NCI-H146 treated with DMSO at 0.1 percent for 48 hours (cell line): Measurements from ENCODE around the gene ZNF683.
"Not testable (repeated sequence)": the region's sequence is repeated elsewhere in the genome, so short reads cannot be mapped to it uniquely, and the experiment has no call there.

Source experiments
- DNase-seq: peaks from one replicate; lab custom pipeline; 2025; ENCODE audit not compliant: unreplicated experiment; lab: John Stamatoyannopoulos, UW

The ZNF683 gene

DNA sequence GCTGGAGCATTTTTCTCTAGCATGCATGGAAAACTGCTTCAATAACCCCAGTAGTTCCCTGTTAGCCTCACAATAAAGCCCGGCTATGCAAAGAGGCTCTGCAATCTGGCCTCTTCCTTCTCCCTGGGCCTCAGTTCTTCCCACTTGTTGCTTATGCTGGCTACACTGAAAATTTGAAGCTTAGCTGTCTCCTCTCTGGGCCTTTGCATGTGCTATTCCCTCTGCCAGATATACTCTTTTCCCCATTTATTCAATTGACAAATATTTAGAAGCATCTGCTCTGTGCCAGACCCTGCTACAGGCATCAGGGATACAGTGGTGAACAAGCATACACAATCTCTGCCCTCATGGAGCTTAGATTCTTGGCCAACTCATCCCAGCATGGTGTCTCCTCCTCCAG, 33.9 kb downstream of the ZNF683 start:
- DNase-seq: no peak

DNA sequence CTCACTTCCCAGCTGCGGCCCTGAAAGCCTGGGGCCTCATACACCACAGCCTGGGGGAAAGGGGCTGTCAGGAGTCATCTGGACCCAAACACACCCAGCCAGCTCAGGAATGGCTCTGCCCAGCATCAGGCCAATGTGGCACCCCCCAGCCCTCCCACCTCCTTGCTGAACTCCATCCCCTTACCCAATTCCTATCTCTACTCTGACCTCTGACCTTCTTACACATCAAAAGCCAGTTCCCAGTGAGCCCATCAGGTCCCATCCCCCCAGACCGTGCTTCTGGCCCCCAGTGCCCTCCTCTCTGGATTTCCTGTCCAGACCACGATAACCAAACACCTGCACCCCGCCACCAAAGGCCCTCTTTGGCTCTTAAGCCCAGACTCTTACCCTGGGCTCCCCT, 34.9 kb downstream of the ZNF683 start:
- no peak for DNase-seq

DNA sequence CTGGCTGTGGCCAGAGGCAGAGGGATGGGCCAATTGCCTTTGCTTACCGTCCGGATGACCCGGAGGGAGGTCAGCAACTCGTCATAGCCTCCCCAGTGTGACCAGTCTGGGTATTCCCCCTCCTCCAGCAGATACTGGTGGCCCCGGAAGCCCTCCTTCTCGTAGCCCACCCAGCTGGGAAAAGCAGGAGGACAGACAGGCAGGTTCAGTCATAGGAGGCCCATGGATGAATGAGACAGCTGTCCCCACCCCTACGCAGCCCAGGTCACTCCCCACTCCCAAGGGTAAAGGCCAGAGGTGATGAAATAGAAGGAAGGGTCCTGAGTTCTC, 35.4 kb downstream of the ZNF683 start:
- no peak for DNase-seq

DNA sequence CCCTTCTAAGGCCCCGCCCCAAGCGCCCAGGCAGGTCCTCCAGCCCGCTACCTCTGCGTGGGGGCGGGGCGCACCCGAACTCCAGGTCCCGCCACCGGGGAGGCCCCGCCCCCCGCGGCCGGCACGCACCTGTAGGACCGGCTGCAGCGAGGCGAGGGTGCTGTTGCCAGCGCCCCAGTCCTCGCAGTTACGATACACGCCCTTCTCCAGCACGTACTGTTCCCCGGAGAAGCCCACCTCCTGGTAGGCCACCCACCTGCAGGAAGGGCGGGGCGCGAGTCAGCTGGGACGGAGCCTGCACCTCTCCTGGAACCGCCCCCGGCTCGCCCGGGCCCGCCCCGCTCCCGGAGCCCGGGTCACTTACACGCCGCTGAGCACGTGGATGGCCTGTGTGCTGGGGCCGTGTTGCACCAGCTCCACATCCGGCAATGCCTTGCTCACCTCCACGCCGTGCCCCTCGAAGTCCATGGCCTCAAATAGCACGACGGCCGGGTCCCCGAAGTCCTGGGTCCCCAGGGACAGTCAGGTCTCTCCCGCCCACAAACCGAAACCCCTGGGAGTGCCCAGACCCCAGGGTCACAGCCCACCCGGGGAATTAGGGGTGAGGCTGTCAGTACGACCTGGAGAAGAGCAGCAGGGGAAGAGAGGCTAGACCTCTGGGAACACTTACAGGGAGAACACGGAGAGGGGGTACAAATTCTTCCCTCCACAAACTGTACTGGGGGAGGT, 35.9 kb downstream of the ZNF683 start:
- DNase-seq: peak; percentile 71

DNA sequence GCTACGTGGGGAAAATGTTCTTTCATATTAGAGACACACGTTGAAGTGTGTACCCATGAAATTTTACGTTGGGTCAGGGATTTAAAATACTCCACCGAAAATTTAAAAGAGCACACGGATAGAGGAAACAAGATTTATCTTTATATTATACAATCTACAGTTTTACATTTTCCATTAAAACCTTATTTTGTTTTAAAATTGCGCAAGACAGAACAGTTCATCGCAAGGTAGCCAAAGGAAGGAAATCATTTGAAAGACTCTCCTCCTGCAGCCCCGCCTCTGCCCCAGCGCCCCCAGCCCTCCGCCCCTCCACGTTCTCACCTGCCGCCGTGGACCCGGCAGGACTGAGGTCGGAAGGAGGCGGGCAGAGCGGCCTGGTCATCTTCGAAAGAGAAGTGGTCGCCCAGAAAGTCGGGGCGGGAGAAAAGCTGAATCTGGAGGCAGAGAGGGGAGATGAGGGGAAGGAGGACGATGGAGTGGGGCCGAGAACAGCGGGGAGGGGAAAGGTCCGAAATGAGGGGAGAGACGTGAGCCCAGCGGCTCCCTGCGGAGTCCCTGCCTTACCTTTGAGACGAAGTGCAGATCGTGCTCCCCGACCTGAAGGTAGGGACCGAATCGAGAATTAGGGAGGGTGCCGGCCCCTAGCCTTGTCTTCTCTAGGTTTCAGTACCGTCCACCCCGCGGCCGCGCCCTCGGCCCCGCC, 36.6 kb downstream of the ZNF683 start:
- DNase-seq: peak; percentile 33

DNA sequence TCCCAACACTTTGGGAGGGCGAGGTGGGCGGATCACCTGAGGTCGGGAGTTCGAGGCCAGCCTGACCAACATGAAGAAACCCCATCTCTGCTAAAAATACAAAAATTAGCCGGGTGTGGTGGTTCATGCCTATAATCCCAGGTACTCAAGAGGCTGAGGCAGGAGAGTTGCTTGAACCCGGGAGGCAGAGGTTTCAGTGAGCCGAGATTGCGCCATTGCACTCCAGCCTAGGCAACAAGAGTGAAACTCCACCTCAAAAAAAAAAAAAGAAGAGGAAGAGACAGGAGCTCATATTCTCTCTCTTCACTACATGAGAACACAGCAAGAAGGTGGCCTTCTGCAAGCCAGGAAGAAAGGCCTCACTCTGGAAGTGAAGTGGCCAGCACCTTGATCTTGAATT, 39.2 kb downstream of the ZNF683 start:
- not testable (repeated sequence) for DNase-seq

DNA sequence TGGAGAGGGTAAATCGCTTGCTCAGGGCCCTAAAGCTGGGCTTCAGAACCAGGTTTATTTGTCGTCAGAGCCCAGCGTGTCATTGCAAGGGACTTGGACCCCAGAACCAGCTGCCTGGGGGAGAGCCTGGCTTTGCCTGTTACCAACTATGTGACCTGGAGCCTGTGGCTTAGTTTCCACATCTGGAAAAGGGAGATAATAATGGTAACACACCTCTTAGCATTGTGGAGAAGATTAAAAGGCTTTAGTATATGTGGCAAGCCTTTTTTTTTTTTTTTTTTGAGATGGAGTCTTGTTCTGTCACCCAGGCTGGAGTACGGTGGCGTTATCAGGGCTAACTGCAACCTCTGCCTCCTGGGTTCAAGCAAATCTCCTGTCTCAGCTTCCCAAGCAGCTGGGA, 42.3 kb downstream of the ZNF683 start:
- DNase-seq: no peak

DNA sequence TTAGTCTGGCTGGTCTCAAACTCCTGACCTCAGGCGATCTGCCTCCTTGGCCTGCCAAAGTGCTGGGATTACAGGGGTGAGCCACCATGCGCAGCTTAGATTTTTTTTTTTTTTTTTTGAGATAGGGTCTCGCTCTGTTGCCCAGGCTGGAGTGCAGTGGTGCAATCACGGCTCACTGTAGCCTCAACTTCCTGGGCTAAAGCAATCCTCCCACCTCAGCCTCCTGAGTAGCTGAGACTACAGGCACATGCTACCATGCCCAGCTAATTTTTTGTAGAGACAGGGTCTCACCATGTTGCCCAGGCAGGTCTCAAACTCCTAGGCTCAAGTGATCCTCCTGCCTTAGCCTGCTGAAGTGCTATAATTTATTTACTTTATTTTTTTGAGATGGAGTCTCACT, 43.2 kb downstream of the ZNF683 start:
- DNase-seq: not testable (repeated sequence)

DNA sequence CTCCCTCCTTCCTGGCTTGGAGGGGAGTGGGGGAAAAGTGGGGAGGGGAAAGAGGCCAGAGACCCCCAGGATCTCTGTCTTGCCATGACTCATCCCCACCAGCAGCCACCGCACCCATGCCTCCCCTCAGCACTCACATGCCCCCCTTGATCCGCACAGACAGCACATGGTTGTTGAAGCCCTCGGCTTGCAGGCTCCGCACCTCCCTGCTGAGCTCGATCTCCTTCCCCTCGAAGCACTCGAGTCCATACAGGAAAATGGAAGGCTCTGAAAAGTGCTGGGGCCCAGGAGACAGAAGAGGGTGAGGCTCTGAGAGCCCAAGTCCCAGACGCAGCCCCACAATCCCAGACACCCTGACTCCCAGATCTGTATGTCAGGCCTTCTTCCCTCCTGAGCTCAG, 44.0 kb downstream of the ZNF683 start:
- no peak for DNase-seq

DNA sequence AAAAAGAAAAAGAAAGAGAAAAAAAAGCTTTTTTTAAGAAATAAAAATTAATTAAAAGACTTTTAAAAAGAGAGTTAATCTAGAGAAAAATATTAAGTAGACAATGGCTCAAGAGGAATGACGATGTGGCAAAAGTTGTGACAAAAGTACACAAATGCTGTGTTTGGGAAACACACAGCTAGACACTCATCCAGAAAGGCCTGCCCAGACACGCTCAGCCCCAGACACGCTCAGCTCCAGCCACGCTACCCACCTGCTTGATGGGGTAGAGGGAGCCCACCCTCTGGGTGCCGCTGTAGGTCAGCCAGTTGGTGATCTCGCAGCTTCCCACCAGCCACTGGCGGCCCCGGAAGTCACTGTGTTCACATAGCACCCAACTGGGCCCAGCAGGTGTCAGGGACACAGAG, 44.6 kb downstream of the ZNF683 start:
- DNase-seq: peak; percentile 59

DNA sequence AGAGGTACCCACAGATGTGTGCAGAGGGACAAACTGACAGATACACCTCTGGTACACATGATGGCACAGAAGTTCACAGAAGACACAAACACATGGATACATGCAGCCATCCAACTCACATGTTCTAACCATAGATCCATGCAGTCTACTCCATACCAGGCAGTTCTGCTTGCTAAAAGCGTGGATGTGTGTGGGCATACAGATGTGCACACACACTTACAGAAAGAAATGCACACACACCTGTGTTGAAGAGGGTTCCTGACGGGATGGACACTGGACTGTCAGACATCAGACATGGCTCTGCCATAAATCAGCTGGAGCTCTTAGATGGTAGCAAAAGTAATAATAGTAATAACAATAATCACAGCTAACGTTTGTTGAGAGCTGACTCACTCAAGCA, 48.0 kb downstream of the ZNF683 start:
- no peak for DNase-seq

DNA sequence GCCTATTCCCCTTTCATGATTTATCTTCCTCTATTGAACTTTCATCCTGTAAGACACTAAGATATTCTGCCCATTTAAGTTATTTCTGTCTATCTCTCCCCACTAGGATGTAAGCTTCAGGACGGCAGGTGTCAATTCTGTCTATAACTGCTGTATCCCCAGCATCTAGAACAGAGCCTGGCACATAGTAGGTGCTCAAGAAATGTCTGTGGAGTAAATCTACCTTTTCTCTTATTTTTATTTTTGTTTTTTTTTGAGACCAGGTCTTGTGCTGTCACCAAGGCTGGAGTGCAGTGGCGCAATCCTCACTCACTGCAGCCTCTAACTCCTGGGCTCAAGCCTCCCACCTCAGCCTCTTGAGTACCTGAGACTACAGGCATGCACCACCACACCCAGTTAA, 49.2 kb downstream of the ZNF683 start:
- no peak for DNase-seq

DNA sequence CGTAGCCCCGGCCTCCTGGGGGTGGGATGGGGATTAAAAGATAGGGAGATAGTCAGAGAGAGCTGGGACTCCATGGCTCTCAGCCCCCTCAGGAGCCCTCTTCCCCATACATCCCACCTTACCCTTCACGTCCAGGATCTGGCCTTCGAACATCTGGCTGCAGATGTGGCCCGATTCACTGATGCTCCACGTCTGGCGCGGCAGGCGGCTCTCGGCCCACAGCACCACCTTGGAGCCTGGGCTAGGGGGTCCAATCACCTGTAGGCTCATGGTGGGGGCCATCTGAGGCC, 50.6 kb downstream of the ZNF683 start:
- no peak for DNase-seq

DNA sequence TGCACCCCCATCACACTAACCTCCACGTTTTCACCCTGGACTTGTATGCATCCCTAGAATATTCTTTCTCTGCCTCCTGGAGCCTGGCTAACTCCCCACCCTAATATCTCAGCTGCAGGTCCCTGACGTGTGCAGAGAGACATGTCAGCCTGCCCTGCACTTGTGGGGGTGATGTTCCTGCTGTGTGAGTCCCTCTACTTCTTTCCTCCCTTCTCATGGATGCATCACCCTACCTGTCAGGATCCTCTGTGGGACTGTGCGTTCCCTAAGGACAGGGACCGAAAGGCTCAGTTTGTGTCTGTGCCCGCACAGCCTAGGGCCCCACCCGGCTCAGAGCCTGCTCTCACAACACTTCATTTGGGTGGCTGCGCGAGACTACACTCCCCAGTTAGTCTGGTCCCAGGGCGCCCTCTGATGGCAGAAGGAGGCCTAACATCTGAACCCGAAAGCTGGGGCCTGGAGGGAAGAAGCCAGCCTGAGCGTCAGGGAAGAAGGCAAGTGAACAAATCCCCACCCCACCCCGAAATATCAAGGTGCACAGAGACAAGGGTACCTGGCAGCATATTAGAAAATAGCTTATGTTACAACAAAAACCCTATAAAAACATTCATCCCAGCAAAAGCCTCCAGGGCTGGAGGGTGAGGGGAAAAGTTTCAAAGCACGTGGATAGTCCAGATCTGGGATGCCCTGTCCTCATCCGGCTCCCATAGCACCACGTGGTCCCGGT, 51.1 kb downstream of the ZNF683 start:
- no peak for DNase-seq

DNA sequence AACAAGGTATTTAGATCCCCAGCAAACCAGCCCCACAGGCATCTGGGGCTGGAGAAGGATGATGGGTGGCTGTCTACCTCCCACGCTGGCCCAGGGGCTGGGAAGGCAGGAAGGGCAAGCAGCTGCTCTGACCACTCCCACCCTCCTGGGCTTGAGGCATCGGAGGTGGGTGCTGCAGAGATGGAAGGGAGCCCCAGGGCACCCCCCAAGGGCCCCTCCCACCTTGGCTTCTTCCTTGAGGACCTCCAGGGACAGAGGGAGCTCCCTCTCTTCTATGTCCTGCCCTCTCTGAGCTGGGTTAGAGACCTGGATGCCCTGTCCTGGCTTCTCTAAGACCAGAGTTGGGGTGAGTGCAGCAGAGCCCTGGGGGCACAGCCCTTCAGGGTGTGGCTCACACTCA, 51.7 kb downstream of the ZNF683 start:
- no peak for DNase-seq

DNA sequence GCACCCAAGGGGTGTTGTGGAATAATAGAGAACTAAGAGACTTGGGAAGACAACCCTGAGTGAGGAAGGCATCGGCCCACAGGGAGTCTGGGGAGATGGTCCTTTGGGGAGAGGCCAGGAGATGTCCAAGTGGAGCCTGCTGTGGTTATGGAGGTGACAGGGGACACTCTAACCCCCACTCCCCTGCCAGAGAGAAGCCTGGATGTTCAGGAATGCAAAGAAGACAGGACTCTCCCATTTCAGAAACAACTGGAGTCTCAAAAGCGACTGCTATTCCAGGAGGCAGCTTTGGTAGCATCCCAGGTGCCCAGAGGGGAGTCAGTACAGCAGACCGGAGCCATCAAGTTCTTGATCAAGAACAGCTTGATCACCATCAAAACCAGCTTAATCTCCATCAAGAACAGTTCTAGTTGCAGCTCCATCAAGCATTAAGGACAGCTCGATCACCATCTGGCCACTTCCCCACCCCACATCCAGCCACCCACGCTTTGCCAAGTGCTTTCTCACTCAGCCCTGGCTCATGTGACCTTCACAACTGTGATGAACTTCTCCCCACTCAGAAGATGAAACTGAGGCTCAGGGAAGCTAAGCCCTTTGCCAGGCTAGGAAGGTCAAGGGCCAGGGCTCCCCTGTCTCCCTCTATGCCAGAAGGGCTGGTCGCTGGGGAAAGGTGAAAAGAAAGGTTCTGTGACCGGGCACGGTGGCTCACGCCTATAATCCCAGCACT, 54.0 kb downstream of the ZNF683 start:
- DNase-seq: no peak

DNA sequence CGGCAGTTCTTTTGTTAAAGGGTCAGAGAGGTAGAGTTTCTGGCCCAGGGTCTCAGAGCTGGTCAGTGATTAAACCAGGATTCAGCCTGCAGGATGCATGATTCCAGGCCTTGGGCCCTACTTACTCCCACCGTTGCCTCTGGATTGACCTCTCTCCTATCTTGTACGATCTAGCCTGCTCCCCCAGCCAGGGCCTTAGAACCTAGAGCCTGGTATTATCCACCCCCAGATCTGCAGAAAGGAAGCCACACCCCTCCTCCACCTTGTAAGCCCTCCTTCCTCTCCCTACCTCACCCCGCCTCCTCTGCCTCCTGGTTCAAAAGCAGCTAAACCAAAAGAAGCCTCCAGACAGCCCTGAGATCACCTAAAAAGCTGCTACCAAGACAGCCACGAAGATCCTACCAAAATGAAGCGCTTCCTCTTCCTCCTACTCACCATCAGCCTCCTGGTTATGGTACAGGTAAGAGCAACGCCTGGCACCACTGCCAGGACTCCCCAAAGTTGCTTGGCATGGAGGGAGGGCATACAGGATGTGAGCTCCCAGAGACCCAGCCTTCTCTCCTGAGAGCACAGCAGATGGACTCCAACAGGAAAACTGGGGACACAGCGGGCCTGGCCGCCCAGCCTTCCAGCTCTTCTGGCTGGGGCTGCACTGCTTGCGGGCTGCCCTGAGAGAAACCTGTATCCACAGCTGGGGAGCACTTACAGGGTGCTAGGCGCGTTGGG, 54.8 kb downstream of the ZNF683 start, which contains the start of gene CD52:
CD52 (plus strand) TSS at position 347 of the 726 bp plus-strand sequence; CDS start at position 407, 60 bp downstream.
- DNase-seq: no peak

DNA sequence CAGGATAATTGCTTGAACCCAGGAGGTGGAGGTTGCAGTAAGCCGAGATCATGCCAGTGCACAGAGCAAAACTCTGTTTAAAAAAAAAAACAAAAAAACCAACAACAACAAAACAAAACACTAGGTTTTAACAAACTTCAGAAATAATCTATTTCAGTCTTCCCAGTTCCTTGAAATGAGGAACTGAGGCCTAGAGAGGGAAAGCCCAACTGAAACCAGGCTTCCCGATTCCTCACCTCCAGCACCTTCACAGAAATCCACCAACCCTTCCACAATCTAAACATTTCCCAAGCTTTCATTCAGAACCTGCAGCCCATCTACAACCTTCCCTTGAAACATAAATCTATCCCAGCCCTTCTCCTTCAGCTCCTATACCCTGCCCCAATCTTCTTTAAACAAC, 55.4 kb downstream of the ZNF683 start:
- no peak for DNase-seq

DNA sequence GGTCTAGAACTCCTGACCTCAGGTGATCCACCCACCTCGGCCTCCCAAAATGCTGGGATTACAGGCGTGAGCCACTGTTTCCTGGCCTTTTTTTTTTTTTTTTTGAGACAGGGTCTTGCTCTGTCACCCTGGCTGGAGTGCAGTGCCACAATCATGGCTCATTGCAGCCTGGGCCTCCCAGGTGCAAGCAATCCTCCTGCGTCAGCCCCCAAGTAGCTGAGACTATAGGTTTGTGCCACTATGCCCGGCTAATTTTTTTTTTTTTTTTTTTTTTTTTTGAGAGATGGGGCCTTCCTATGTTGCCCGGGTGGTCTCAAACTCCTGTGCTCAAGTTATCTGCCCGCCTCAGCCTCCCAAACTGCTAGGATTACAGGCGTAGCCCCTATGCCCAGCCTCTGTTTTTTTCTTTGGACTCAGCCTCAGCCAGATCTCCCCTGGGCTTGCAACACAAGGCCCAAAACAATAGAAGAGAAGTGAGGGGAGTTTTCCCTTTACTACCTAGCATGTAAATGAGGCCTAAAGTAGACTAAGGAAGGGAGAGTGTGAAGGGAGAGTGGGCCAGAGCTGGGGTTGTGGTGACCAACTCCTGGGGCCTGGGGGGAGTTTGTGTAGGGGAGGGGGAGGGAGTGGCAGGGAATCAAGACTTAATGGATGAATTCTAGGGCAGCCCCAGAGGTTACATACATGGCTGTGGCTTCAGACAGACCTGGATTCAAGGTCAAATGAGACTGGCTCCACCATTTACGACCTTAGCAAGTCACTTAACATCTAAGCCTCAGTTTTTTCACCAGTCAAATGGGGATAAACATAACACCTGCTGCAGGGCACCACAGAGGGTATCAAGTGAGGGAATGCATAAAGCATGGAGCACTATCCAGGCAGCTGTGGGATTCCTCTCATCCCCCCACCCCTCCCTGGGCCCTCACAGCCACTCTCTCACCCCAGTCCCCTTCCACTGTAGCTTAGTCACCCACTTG, 56.4 kb downstream of the ZNF683 start:
- no peak for DNase-seq

DNA sequence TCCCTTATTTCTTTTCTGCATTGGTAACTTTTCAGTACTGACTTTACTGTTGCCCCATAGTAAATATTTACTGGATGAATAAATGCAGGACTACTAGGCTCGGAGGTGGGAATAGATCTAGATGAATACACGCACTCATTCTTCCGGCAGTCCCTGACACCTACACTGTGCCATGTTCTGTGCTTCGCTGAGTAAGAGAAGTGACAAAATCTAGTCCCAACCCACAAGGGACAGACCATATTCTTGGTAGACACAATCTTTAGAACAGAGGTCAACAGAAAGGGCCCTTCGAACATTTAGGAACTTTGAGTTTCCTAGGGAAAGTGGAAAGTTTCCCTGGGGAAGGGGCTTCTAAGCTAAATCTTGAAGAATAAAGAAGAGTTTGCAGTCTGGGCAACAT, 58.0 kb downstream of the ZNF683 start:
- DNase-seq: no peak
